GM23338 (cell line): Measurements from ENCODE around the gene EVA1B. TPM values are rescaled to one million over a fixed set of nuclear protein-coding genes. Genes with fewer than 3 reads are reported as not detected.

Experiments used
- ATAC-seq: fragments of 200-7000 bp; cut with Tn5 transposase; 3 replicates; pipeline ENCODE4 v1.9.1; 2020
- DNase-seq: peaks from one replicate; pipeline ENCODE4 v3.0.0-alpha.2; 2015; ENCODE audit warnings: low spot score
- H2AFZ ChIP-seq: fragments of 200-600 bp; sonication (generic); 2 replicates; pipeline ENCODE4 v1.8.0; 2016; ENCODE audit warnings: antibody characterized with exemption, mild to moderate bottlenecking, moderate library complexity
- H3F3A ChIP-seq: fragments of 200-600 bp; sonication (generic); replicated peaks from 2 replicates; pipeline ENCODE4 v1.8.0; 2017; ENCODE audit warnings: antibody characterized with exemption, mixed run types, low read depth
- H3K27ac ChIP-seq: fragments of 200-600 bp; sonication (generic); 2 replicates; pipeline ENCODE4 v1.6.1; 2016; ENCODE audit warnings: low read depth
- H3K27me3 ChIP-seq: fragments of 200-600 bp; sonication (generic); 2 replicates; pipeline ENCODE4 v1.8.0; 2016; ENCODE audit warnings: mild to moderate bottlenecking, mixed run types, moderate library complexity; ENCODE audit not compliant: insufficient read depth
- H3K36me3 ChIP-seq: fragments of 200-600 bp; sonication (generic); 2 replicates; pipeline ENCODE4 v1.8.0; 2016; ENCODE audit warnings: mild to moderate bottlenecking; ENCODE audit not compliant: insufficient read depth
- H3K4me1 ChIP-seq: fragments of 200-600 bp; sonication (generic); 2 replicates; pipeline ENCODE4 v1.8.0; 2016; ENCODE audit warnings: mild to moderate bottlenecking, moderate library complexity; ENCODE audit not compliant: insufficient read depth
- H3K4me2 ChIP-seq: fragments of 200-600 bp; sonication (generic); 2 replicates; pipeline ENCODE4 v1.7.1; 2017; ENCODE audit warnings: mixed run types
- H3K4me3 ChIP-seq: fragments of 200-600 bp; sonication (generic); 2 replicates; pipeline ENCODE4 v1.6.1; 2016; ENCODE audit warnings: mixed run types
- H3K79me2 ChIP-seq: fragments of 200-600 bp; sonication (generic); replicated peaks from 2 replicates; pipeline ENCODE4 v1.8.0; 2017; ENCODE audit warnings: mild to moderate bottlenecking; ENCODE audit not compliant: insufficient read depth
- H3K9me2 ChIP-seq: fragments of 200-600 bp; sonication (generic); 2 replicates; pipeline ENCODE4 v1.8.0; 2017; ENCODE audit not compliant: insufficient read depth
- H4K20me1 ChIP-seq: fragments of 200-600 bp; sonication (generic); replicated peaks from 2 replicates; pipeline ENCODE4 v1.8.0; 2017; ENCODE audit warnings: mild to moderate bottlenecking; ENCODE audit not compliant: insufficient read depth
- H3K27ac Mint-ChIP-seq: 2 replicates; pipeline ENCODE4 v1.8.0; 2020; ENCODE audit warnings: inconsistent platforms, mild to moderate bottlenecking, moderate library complexity, mixed read lengths
- H3K27me3 Mint-ChIP-seq: 3 replicates; pipeline ENCODE4 v1.8.0; 2022; ENCODE audit warnings: low read depth, mild to moderate bottlenecking, moderate library complexity, mixed read lengths, inconsistent platforms; ENCODE audit not compliant: insufficient read depth, poor library complexity
- H3K36me3 Mint-ChIP-seq: 3 replicates; pipeline ENCODE4 v1.8.0; 2021; ENCODE audit warnings: low read depth, mild to moderate bottlenecking, inconsistent platforms, moderate library complexity, mixed read lengths
- H3K4me1 Mint-ChIP-seq: 3 replicates; pipeline ENCODE4 v1.8.0; 2020; ENCODE audit warnings: mild to moderate bottlenecking, inconsistent platforms, mixed read lengths
- H3K4me3 Mint-ChIP-seq: 3 replicates; pipeline ENCODE4 v1.8.0; 2021; ENCODE audit warnings: moderate library complexity, mild to moderate bottlenecking, inconsistent platforms, mixed read lengths
- H3K9me3 Mint-ChIP-seq: 3 replicates; pipeline ENCODE4 v1.8.0; 2020; ENCODE audit warnings: moderate library complexity, mild to moderate bottlenecking, inconsistent platforms, mixed read lengths
- CTCF ChIP-seq, 2 experiments: fragments of 200-600 bp in 1 of 2; sonication (generic) in 1 of 2; conservative IDR thresholded peaks; 2 replicates each; pipeline versions ENCODE4 v1.5.1 to v1.6.1; 2016 to 2017; ENCODE audit warnings: antibody characterized with exemption in 2 of 2, low read depth in 2 of 2, mild to moderate bottlenecking in 2 of 2, moderate library complexity in 1 of 2
- NANOG ChIP-seq: IDR thresholded peaks from 2 replicates; pipeline ENCODE4 v1.6.1; 2016; ENCODE audit warnings: antibody characterized with exemption, borderline replicate concordance
- POLR2AphosphoS5 ChIP-seq: IDR thresholded peaks from 2 replicates; pipeline ENCODE4 v1.6.1; 2016; ENCODE audit warnings: antibody characterized with exemption, low read depth
- REST ChIP-seq: IDR thresholded peaks from one replicate; pipeline ENCODE4 v1.6.1; 2018; ENCODE audit warnings: antibody characterized with exemption; ENCODE audit not compliant: unreplicated experiment
- STAT1 ChIP-seq: IDR thresholded peaks from one replicate; pipeline ENCODE4 v1.6.1; 2016; ENCODE audit warnings: antibody characterized with exemption; ENCODE audit not compliant: unreplicated experiment
- ZNF114 ChIP-seq: fragments of 250-450 bp; sonication (Bioruptor Pico); IDR thresholded peaks from 2 replicates; pipeline ENCODE4 v1.5.0; 2020; ENCODE audit warnings: mild to moderate bottlenecking, moderate library complexity
- ZNF462 ChIP-seq: fragments of 250-450 bp; sonication (Bioruptor Pico); IDR thresholded peaks from 2 replicates; pipeline ENCODE4 v1.5.0; 2020; ENCODE audit warnings: mild to moderate bottlenecking, moderate library complexity
- polyA plus RNA-seq: library from polyadenylated mRNA; unstranded; fragments of >200 nt; fragmentation: Nextera tagmentation; extraction: Ambion mirVana; gene quantifications from 2 replicates; pipeline ENCODE4 v1.2.1, GENCODE V29; 2016
- total RNA-seq: library from RNA; depleted of rRNA; stranded (reverse); fragments of >200 nt; shearing (Covaris generic); gene quantifications from 2 replicates; pipeline ENCODE4 v1.2.3, GENCODE V29; 2014

Gene EVA1B
- total and polyA plus RNA-seq, 2 experiments from 2014 or later = 9.2 to 27.3 TPM

- Histone ChIP-seq H3K9me2 (no peaks in the 10 kb centered on the region), H2AFZ (no peak overlapping the region), H3K4me1 (no peaks in the 10 kb centered on the region), H3K4me3 (no peak overlapping the region), H3K36me3 (0 out of 2 replicates have a peak, but pooled peaks cover 6% of the 10 kb centered on the region), H3K27ac (no peak overlapping the region), H4K20me1 (no peaks in the 10 kb centered on the region), H3K27me3 (no peaks in the 10 kb centered on the region), H3K4me2 (no peak overlapping the region), H3K79me2 (no peaks in the 10 kb centered on the region), H3F3A (0 out of 2 replicates have a peak, but pooled peaks cover 4% of the 10 kb centered on the region)
- H3K4me3 Mint-ChIP-seq = no peak overlapping the region
- no peak for TF ChIP-seq NANOG
- peak; percentile 75 to 92 for TF ChIP-seq CTCF (conservative IDR thresholded peaks at IDR 0.05; ENCODE audit: low read depth in 2 of 2)
- peaks cover 4% of the 10 kb centered on the region for H3K27me3 Mint-ChIP-seq
- H3K36me3 Mint-ChIP-seq = peaks cover 29% of the 10 kb centered on the region
- no peaks in the 10 kb centered on the region for H3K9me3 Mint-ChIP-seq
- H3K27ac Mint-ChIP-seq = no peak overlapping the region
- ATAC-seq = peak; percentile 91
- peaks cover 3% of the 10 kb centered on the region; the same call in 1 of the 3 replicates for H3K4me1 Mint-ChIP-seq
- DNase-seq = peak; percentile 79
Measured at GRCh38 chr1:36342426-36343185, 19.2 kb upstream of the EVA1B start.

GRCh38 chr1:36341626-36342320 is 18.3 kb upstream of the EVA1B start:
- no peak overlapping the region for H3K27ac Mint-ChIP-seq
- H3K27me3 Mint-ChIP-seq = peaks cover 9% of the 10 kb centered on the region
- DNase-seq = no peak
- no peak overlapping the region for H3K4me3 Mint-ChIP-seq
- no peaks in the 10 kb centered on the region for H3K9me3 Mint-ChIP-seq
- H3K9me2 ChIP-seq = no peaks in the 10 kb centered on the region
- no peak for TF ChIP-seq ZNF462 (CRISPR knock-in tag)
- TF ChIP-seq STAT1 = no peak
- no peak for TF ChIP-seq POLR2AphosphoS5
- no peak for TF ChIP-seq REST
- no peak for TF ChIP-seq NANOG
- TF ChIP-seq ZNF114 (CRISPR knock-in tag) = no peak
- H3K27ac ChIP-seq = no peak overlapping the region
- 0 out of 2 replicates have a peak, but pooled peaks cover 6% of the 10 kb centered on the region for H3K36me3 ChIP-seq
- H3K4me1 ChIP-seq = no peaks in the 10 kb centered on the region
- 0 out of 2 replicates have a peak, but pooled peaks cover 4% of the 10 kb centered on the region for H3F3A ChIP-seq
- ATAC-seq = no peak
- H3K79me2 ChIP-seq = no peaks in the 10 kb centered on the region
- no peak overlapping the region for H2AFZ ChIP-seq
- H3K4me1 Mint-ChIP-seq = peaks cover 3% of the 10 kb centered on the region; the same call in 1 of the 3 replicates
- no peaks in the 10 kb centered on the region for H3K27me3 ChIP-seq
- no peaks in the 10 kb centered on the region for H4K20me1 ChIP-seq
- peaks cover 23% of the 10 kb centered on the region for H3K36me3 Mint-ChIP-seq
- H3K4me2 ChIP-seq = no peak overlapping the region
- H3K4me3 ChIP-seq = no peak overlapping the region
